HL-60 (cell line): ENCODE data around the gene MSI2.

Experiments used
- DNase-seq, 2 experiments: peaks; one replicate each; pipeline ENCODE4 v3.0.0-alpha.2; 2010 to 2020; ENCODE audit warnings: low read depth in 1 of 2, low spot score in 1 of 2
- H3K27ac ChIP-seq: fragments of 250-450 bp; sonication (Bioruptor Pico); replicated peaks from 2 replicates; pipeline ENCODE4 v1.5.1; 2020; ENCODE audit warnings: mild to moderate bottlenecking, moderate library complexity
- H3K27me3 ChIP-seq: fragments of 250-450 bp; sonication (Bioruptor Pico); 2 replicates; pipeline ENCODE4 v1.5.1; 2021; ENCODE audit warnings: mild to moderate bottlenecking, moderate library complexity; ENCODE audit not compliant: insufficient read depth, poor library complexity, severe bottlenecking
- H3K4me3 ChIP-seq: replicated peaks from 2 replicates; pipeline ENCODE4 v1.5.1; 2011; ENCODE audit warnings: mild to moderate bottlenecking, control low read depth, low read length; ENCODE audit not compliant: insufficient read depth
- CTCF ChIP-seq: IDR thresholded peaks from one replicate; pipeline ENCODE4 v1.5.1; 2011; ENCODE audit warnings: low read length, control low read depth, inconsistent platforms; ENCODE audit not compliant: insufficient read depth
- GABPA ChIP-seq: IDR thresholded peaks from 2 replicates; pipeline ENCODE4 v1.6.1; 2012; ENCODE audit warnings: low read depth
- POLR2AphosphoS5 ChIP-seq: IDR thresholded peaks from 2 replicates; pipeline ENCODE4 v1.6.1; 2012; ENCODE audit warnings: low read depth
- REST ChIP-seq: IDR thresholded peaks from 2 replicates; pipeline ENCODE4 v1.6.1; 2012; ENCODE audit warnings: low read depth; ENCODE audit not compliant: insufficient replicate concordance
- SPI1 ChIP-seq: IDR thresholded peaks from 2 replicates; pipeline ENCODE4 v1.6.1; 2012; ENCODE audit warnings: low read depth, mild to moderate bottlenecking, borderline replicate concordance

Gene MSI2

GRCh38 chr17:57556977-57557376 lies 300.7 kb downstream of the MSI2 start:
- TF ChIP-seq CTCF (no peak), POLR2AphosphoS5 (no peak), SPI1 (no peak), REST (no peak)
- no peak overlapping the region for H3K4me3 ChIP-seq
- no peaks in the 10 kb centered on the region for H3K27me3 ChIP-seq
- no peak for DNase-seq
- no peak overlapping the region for H3K27ac ChIP-seq

GRCh38 chr17:57557416-57557815 lies 301.1 kb downstream of the MSI2 start:
- no peak overlapping the region for H3K4me3 ChIP-seq
- no peak overlapping the region for H3K27ac ChIP-seq
- TF ChIP-seq REST (no peak), CTCF (no peak), SPI1 (no peak), GABPA (no peak), POLR2AphosphoS5 (no peak)
- no peak for DNase-seq
- H3K27me3 ChIP-seq, result no peaks in the 10 kb centered on the region

GRCh38 chr17:57557834-57558681 lies 301.7 kb downstream of the MSI2 start:
- TF ChIP-seq CTCF (no peak), REST (no peak), SPI1 (no peak), GABPA (no peak), POLR2AphosphoS5 (no peak)
- Histone ChIP-seq H3K4me3 (no peak overlapping the region), H3K27me3 (no peaks in the 10 kb centered on the region), H3K27ac (no peak overlapping the region)
- no peak for DNase-seq
